ENCODE data around the gene TNFAIP6. TPM values are rescaled to one million over a fixed set of nuclear protein-coding genes. Genes with fewer than 3 reads are reported as not detected.

TNFAIP6 gene
- total RNA-seq, 3 donors from 2014 or later (not counting 1 experiment from before 2014, with no cell fraction given) = 0.83 TPM; not detected in 2

DNA sequence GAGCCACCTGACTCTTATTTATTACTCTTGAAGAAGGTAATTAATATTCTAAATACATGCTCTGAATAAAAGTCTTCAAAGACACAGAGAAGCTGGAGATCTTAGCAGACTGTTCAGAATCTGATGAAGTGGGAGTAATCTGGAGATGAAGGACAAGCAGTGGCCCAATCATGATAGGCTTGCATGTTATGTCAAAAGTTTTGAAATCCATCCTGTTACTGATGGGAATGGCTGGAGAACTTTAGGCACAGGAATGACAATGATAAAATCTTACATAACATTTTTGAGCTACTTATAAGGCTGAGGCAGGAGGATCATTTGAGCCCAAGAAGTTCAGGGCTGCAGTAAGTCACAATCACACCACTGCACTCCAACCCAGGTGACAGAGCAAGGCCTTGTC, 49.9 kb downstream of the TNFAIP6 start:
- no peaks in the 10 kb centered on the region for H3K9me3 ChIP-seq (ENCODE audit: control insufficient read depth, insufficient read depth, low read length)
- H3K36me3 Mint-ChIP-seq = no peaks in the 10 kb centered on the region
- DNase-seq (no peak), ATAC-seq (no peak)
- no peak overlapping the region for H3K4me3 ChIP-seq (ENCODE audit: low read length)
- no peaks in the 10 kb centered on the region for H3K9me3 Mint-ChIP-seq
- no peaks in the 10 kb centered on the region for H3K27me3 ChIP-seq (ENCODE audit: control insufficient read depth, insufficient read depth, low read length)
- intact Hi-C loops (cut with micrococcal nuclease) = no loop called here
- peaks cover 13% of the 10 kb centered on the region for H3K4me1 ChIP-seq (ENCODE audit: control insufficient read depth, insufficient read depth, low read length)
- H3K4me3 Mint-ChIP-seq = no peak overlapping the region
- no peak overlapping the region for H3K27ac ChIP-seq (ENCODE audit: low read length)
- H3K27ac Mint-ChIP-seq = no peak overlapping the region
- peaks cover 0 to 3% of the 10 kb centered on the region in 2 donors for H3K27me3 Mint-ChIP-seq (ENCODE audit: low read depth in 2 of 2)
- H3K36me3 ChIP-seq (ENCODE audit: control insufficient read depth, insufficient read depth, low read length) = peaks cover 4% of the 10 kb centered on the region
- TF ChIP-seq CTCF (IDR thresholded peaks at IDR 0.05) = no peak
- H3K4me1 Mint-ChIP-seq = peaks cover 20 to 22% of the 10 kb centered on the region in 2 donors

- WGBS (ENCODE audit: insufficient coverage) = 97% methylated on average over 23 of the region's 25 CpGs
- Mint-ChIP-seq H3K36me3 (no peaks in the 10 kb centered on the region), H3K27ac (peak overlapping the region; percentile 85 to 98), H3K4me1 (peaks cover 20 to 22% of the 10 kb centered on the region in 2 donors), H3K9me3 (no peaks in the 10 kb centered on the region), H3K27me3 (ENCODE audit: low read depth in 2 of 2) (peaks cover 0 to 3% of the 10 kb centered on the region in 2 donors), H3K4me3 (peak overlapping the region; percentile 95)
- no peak for ATAC-seq
- Histone ChIP-seq H3K27ac (ENCODE audit: low read length) (peak overlapping the region; percentile 80), H3K27me3 (ENCODE audit: control insufficient read depth, insufficient read depth, low read length) (no peaks in the 10 kb centered on the region), H3K4me1 (ENCODE audit: control insufficient read depth, insufficient read depth, low read length) (peaks cover 13% of the 10 kb centered on the region), H3K4me3 (ENCODE audit: low read length) (peak overlapping the region; percentile 77), H3K9me3 (ENCODE audit: control insufficient read depth, insufficient read depth, low read length) (no peaks in the 10 kb centered on the region), H3K36me3 (ENCODE audit: control insufficient read depth, insufficient read depth, low read length) (peaks cover 9% of the 10 kb centered on the region)
- intact Hi-C loops (cut with micrococcal nuclease) = loop anchor here (1.0 kb wide), 1 partner anchor 119 kb away; no protein-coding TSS in a partner anchor
- TF ChIP-seq CTCF (IDR thresholded peaks at IDR 0.05) = no peak
- DNase-seq = no peak
Measured at GRCh38 chr2:151408788-151409600, 51.6 kb downstream of the TNFAIP6 start.

GRCh38 chr2:151409601-151410484, 52.5 kb downstream of the TNFAIP6 start, which contains the start of gene RIF1:
Gene RIF1, plus strand, starts transcription at chr2:151409902. Its CDS starts 522 bp downstream, at chr2:151410424.
- H3K9me3 Mint-ChIP-seq = no peaks in the 10 kb centered on the region
- Histone ChIP-seq H3K36me3 (ENCODE audit: control insufficient read depth, insufficient read depth, low read length) (peaks cover 11% of the 10 kb centered on the region), H3K27me3 (ENCODE audit: control insufficient read depth, insufficient read depth, low read length) (no peaks in the 10 kb centered on the region), H3K4me3 (ENCODE audit: low read length) (peak within 1 kb of the TSS; percentile 77), H3K9me3 (ENCODE audit: control insufficient read depth, insufficient read depth, low read length) (no peaks in the 10 kb centered on the region), H3K27ac (ENCODE audit: low read length) (peak within 1 kb of the TSS; percentile 80), H3K4me1 (ENCODE audit: control insufficient read depth, insufficient read depth, low read length) (peaks cover 13% of the 10 kb centered on the region)
- DNase-seq = peak; percentile 59 to 84
- peak; percentile 70 for TF ChIP-seq CTCF (IDR thresholded peaks at IDR 0.05)
- H3K4me3 Mint-ChIP-seq = peak within 1 kb of the TSS; percentile 95
- peak within 1 kb of the TSS; percentile 85 to 98 for H3K27ac Mint-ChIP-seq
- peak; percentile 90 to 95 (median 92) for ATAC-seq
- H3K36me3 Mint-ChIP-seq = no peaks in the 10 kb centered on the region
- peaks cover 0 to 3% of the 10 kb centered on the region in 2 donors for H3K27me3 Mint-ChIP-seq (ENCODE audit: low read depth in 2 of 2)
- H3K4me1 Mint-ChIP-seq = peaks cover 20 to 22% of the 10 kb centered on the region in 2 donors
- WGBS (ENCODE audit: insufficient coverage) = under 1% methylated on average over 64 of the region's 65 CpGs
- intact Hi-C loops (cut with micrococcal nuclease) = loop anchor here (1.0 to 10.0 kb wide), 3 partner anchors 120 to 1825 kb away; partner anchors contain the start of genes MMADHC and RBM43

Measured in natural killer cell (primary cell).